ENCODE measurements around the gene TBC1D2B.

DNA sequence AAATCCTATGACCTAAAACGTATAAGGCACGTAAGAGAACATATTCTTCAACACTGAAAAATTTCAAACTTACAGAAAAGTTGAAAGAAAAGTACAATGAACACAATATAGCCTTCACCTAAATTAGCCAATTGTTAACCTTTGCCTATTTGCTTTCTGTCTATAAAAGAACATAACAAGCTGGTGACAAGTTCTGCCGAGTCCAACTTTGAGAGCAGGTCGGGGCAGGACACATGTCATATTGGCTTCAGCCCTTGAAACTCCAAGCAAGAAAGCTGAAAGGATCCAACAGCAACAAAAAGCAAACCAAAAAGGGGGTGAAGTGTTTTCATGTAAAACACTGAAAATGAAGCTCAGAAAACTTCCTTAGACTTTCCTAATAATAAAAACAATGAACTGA lies 59.1 kb downstream of the TBC1D2B start:
- TF ChIP-seq, protein P1, sequence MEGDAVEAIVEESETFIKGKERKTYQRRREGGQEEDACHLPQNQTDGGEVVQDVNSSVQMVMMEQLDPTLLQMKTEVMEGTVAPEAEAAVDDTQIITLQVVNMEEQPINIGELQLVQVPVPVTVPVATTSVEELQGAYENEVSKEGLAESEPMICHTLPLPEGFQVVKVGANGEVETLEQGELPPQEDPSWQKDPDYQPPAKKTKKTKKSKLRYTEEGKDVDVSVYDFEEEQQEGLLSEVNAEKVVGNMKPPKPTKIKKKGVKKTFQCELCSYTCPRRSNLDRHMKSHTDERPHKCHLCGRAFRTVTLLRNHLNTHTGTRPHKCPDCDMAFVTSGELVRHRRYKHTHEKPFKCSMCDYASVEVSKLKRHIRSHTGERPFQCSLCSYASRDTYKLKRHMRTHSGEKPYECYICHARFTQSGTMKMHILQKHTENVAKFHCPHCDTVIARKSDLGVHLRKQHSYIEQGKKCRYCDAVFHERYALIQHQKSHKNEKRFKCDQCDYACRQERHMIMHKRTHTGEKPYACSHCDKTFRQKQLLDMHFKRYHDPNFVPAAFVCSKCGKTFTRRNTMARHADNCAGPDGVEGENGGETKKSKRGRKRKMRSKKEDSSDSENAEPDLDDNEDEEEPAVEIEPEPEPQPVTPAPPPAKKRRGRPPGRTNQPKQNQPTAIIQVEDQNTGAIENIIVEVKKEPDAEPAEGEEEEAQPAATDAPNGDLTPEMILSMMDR (IDR thresholded peaks at IDR 0.05) = no peak
- no peak for TF ChIP-seq POLR2AphosphoS5 (IDR thresholded peaks at IDR 0.05)
- TF ChIP-seq POLR2A (IDR thresholded peaks at IDR 0.05; ENCODE audit: low read depth) = no peak
- no peak for TF ChIP-seq EP300 (IDR thresholded peaks at IDR 0.05)

Data from esophagus muscularis mucosa (tissue), 4 donors.